Subcutaneous abdominal adipose tissue (tissue), 5 donors: Measurements from ENCODE around the gene CDK5RAP1.

Source experiments
- H3K27ac ChIP-seq: one replicate; pipeline ENCODE4 v1.7.0; 2013; ENCODE audit warnings: low read depth, mild to moderate bottlenecking, inconsistent platforms, low read length, moderate library complexity
- H3K27me3 ChIP-seq, 5 donors: one replicate each; pipeline ENCODE4 v1.7.0; 2013; ENCODE audit warnings: low read length in 5 of 5, inconsistent platforms in 1 of 5; ENCODE audit not compliant: control insufficient read depth in 5 of 5, insufficient read depth in 4 of 5
- H3K36me3 ChIP-seq, 5 donors: one replicate each; pipeline ENCODE4 v1.7.0; 2013; ENCODE audit warnings: low read length in 5 of 5; ENCODE audit not compliant: control insufficient read depth in 5 of 5, insufficient read depth in 5 of 5
- H3K4me1 ChIP-seq, 5 donors: one replicate each; pipeline ENCODE4 v1.7.0; 2013; ENCODE audit warnings: low read length in 5 of 5, mild to moderate bottlenecking in 3 of 5, moderate library complexity in 1 of 5; ENCODE audit not compliant: control insufficient read depth in 5 of 5, insufficient read depth in 5 of 5
- H3K4me3 ChIP-seq, 5 donors: one replicate each; pipeline ENCODE4 v1.7.0; 2013; ENCODE audit warnings: low read length in 5 of 5, low read depth in 1 of 5
- H3K9ac ChIP-seq, 5 donors: one replicate each; pipeline ENCODE4 v1.7.0; 2013; ENCODE audit warnings: low read length in 5 of 5, mild to moderate bottlenecking in 4 of 5, moderate library complexity in 3 of 5
- H3K9me3 ChIP-seq, 5 donors: one replicate each; pipeline ENCODE4 v1.7.0; 2013; ENCODE audit warnings: low read length in 5 of 5; ENCODE audit not compliant: control insufficient read depth in 5 of 5
- donor health status: healthy.
- donor health status: healthy.
- donor health status: healthy.
- donor health status: healthy.
- donor health status: healthy.

Gene CDK5RAP1

DNA sequence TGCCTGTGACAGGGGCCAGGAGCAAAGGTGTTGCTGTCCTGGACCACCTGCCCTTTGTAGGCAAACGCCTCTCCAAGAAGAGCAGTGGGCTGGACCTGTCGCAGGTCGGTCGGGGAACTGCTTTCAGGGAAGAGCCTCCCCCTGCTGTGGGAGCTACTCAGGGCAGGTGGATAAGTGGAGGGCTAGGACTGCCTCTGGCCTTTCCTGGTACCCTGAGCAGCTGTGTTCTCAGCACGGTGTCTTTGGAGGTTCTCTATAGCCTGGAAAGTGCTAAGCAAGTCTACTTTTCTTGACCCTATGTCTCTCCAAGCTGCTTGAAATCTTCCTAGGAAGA is 83.3 kb downstream of the CDK5RAP1 start:
- Histone ChIP-seq H3K9ac (no peak overlapping the region), H3K36me3 (no peaks in the 10 kb centered on the region), H3K4me3 (no peak overlapping the region), H3K9me3 (peaks cover 0 to 2% (median 0%) of the 10 kb centered on the region in 5 donors), H3K4me1 (no peaks in the 10 kb centered on the region), H3K27me3 (peaks cover 12 to 35% (median 30%) of the 10 kb centered on the region in 5 donors), H3K27ac (no peak overlapping the region)

DNA sequence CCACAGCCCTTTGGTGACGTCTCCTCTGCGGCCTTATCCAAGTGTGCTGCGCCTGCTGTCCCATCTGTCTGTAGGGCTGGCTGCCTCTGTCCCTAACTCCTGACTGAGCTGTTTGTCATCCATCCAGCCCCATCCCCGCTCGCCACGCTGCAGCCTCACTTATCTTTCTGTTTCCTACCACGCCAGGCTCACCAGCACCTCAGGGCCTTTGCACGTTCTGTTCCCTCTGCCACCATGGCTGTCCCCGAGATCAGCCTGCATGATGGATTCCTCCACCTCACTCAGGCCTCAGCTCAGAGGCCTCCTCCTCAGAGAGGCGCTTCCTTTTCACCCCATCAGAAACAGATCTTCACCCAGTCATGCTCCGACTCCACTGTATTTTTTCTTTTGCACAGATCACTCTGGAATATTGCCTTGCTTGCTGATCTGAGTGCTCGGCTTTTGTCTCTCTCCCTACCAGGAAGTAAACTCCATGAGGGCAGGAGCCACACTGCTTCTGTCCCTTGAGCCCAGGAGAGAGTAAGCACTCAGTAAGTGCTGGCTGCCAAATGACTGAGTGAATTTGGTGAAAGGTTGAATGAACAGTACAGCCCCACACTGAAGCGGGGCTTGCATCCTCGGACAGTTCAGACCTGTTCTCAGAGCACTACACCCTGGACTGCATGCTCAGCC is 83.8 kb downstream of the CDK5RAP1 start:
- Histone ChIP-seq H3K27ac (no peak overlapping the region), H3K9me3 (peaks cover 0 to 2% (median 0%) of the 10 kb centered on the region in 5 donors), H3K9ac (no peak overlapping the region), H3K4me3 (no peak overlapping the region), H3K4me1 (no peaks in the 10 kb centered on the region), H3K27me3 (peaks cover 12 to 33% (median 29%) of the 10 kb centered on the region in 5 donors), H3K36me3 (no peaks in the 10 kb centered on the region)

GRCh38 chr20:33316958-33317357 is 84.4 kb downstream of the CDK5RAP1 start:
- no peaks in the 10 kb centered on the region for H3K36me3 ChIP-seq

GRCh38 chr20:33316343-33316742 is 85.0 kb downstream of the CDK5RAP1 start:
- peaks cover 0 to 2% (median 0%) of the 10 kb centered on the region in 5 donors for H3K9me3 ChIP-seq
- no peak overlapping the region for H3K9ac ChIP-seq
- peaks cover 12 to 29% (median 26%) of the 10 kb centered on the region in 5 donors for H3K27me3 ChIP-seq
- H3K4me3 ChIP-seq: no peak overlapping the region
- no peaks in the 10 kb centered on the region for H3K36me3 ChIP-seq
- no peaks in the 10 kb centered on the region for H3K4me1 ChIP-seq
- no peak overlapping the region for H3K27ac ChIP-seq

More at GRCh38 chr20:33316958-33317357, 84.4 kb downstream of the CDK5RAP1 start:
- Histone ChIP-seq H3K27ac (no peak overlapping the region), H3K4me1 (no peaks in the 10 kb centered on the region), H3K9ac (no peak overlapping the region), H3K27me3 (peaks cover 12 to 33% (median 26%) of the 10 kb centered on the region in 5 donors), H3K9me3 (peaks cover 0 to 2% (median 0%) of the 10 kb centered on the region in 5 donors), H3K4me3 (no peak overlapping the region)

- peaks cover 0 to 2% (median 0%) of the 10 kb centered on the region in 5 donors for H3K9me3 ChIP-seq
- no peak overlapping the region for H3K4me3 ChIP-seq
- H3K27me3 ChIP-seq: peaks cover 12 to 27% (median 17%) of the 10 kb centered on the region in 5 donors
- H3K36me3 ChIP-seq: no peaks in the 10 kb centered on the region
- no peak overlapping the region for H3K9ac ChIP-seq
- H3K27ac ChIP-seq: no peak overlapping the region
- peaks cover 0 to 6% (median 0%) of the 10 kb centered on the region in 5 donors for H3K4me1 ChIP-seq
These were observed 87.5 kb downstream of the CDK5RAP1 start for GRCh38 chr20:33313686-33314314.

- Histone ChIP-seq H3K27me3 (peaks cover 7 to 16% (median 13%) of the 10 kb centered on the region in 5 donors), H3K9ac (no peak overlapping the region), H3K4me3 (no peak overlapping the region), H3K4me1 (peaks cover 0 to 6% (median 0%) of the 10 kb centered on the region in 5 donors), H3K9me3 (no peaks in the 10 kb centered on the region), H3K27ac (no peak overlapping the region), H3K36me3 (no peaks in the 10 kb centered on the region)
These were observed 88.7 kb downstream of the CDK5RAP1 start for GRCh38 chr20:33312583-33312982.

GRCh38 chr20:33311996-33312395 is 89.3 kb downstream of the CDK5RAP1 start:
- Histone ChIP-seq H3K9ac (no peak overlapping the region), H3K4me1 (peaks cover 0 to 6% (median 0%) of the 10 kb centered on the region in 5 donors), H3K27ac (no peak overlapping the region), H3K9me3 (no peaks in the 10 kb centered on the region), H3K27me3 (peaks cover 4 to 11% (median 8%) of the 10 kb centered on the region in 5 donors), H3K4me3 (no peak overlapping the region), H3K36me3 (no peaks in the 10 kb centered on the region)

DNA sequence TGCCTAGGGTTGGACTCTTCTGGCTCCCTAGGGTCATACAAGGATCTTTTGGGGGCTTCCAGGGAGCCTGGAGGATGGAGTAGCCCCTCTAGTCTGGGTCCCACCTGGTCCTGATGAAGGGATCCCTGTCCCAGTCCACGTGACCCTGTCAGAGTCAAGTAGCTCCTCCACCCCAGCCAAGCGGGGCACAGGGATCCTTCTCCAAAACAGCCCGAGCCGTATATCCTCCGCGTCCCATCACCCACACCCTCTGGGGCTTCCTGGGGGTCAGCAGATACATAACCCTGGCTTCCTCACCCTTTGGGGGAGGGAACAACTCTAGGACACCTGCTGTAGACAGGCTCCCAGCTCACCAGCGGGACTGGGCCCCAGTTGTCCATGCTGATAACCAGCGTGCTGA is 90.3 kb downstream of the CDK5RAP1 start:
- no peak overlapping the region for H3K27ac ChIP-seq
- H3K27me3 ChIP-seq: peaks cover 0 to 12% (median 2%) of the 10 kb centered on the region in 5 donors
- no peaks in the 10 kb centered on the region for H3K36me3 ChIP-seq
- no peaks in the 10 kb centered on the region for H3K9me3 ChIP-seq
- no peak overlapping the region for H3K9ac ChIP-seq
- H3K4me3 ChIP-seq: no peak overlapping the region
- peaks cover 0 to 6% (median 0%) of the 10 kb centered on the region in 5 donors for H3K4me1 ChIP-seq

DNA sequence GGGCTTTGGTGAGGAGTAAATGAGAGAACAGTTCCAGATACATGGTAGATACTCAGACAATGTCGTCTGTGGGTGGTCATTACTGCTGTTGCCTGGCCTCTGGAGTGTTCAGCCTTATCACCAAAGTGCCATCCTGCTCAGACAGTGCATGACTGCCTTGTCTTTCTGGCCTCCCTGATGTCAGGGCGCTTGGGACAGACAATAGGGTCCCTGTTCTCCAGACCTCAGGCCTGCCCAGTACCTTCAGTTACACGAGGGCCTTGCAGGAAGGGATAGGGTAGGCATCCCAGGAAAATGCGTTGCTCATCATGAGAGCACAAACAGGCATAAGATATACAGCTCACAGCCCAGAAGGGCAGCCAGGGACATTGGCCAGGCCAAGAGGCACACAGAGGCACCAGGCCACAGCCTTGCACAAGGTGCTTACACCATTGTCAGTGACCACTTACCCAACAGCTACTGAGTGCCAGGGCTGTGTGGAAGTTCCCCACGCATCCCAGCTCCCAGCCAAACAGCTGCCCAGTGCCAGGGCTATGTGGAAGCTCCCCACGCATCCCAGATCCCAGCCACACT is 90.9 kb downstream of the CDK5RAP1 start:
- peaks cover 0 to 14% (median 2%) of the 10 kb centered on the region in 5 donors for H3K27me3 ChIP-seq

DNA sequence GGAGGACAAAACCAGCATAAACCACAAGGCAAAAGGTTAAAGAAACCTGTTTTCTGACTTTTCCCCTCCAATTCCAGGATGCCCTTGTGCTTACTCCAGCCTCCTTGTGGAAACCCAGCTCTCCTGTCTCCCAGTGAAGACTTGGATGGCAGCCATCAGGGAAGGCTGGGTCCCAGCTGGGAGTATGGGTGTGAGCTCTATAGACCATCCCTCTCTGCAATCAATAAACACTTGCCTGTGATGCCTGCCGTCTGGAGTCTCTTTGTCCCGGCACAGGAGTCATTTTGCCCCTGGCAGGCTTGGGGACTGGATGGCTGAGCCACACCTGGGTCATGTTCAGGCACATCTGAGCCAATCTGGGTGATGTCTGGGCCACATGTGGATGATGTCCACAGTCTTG is 91.7 kb downstream of the CDK5RAP1 start:
- no peak overlapping the region for H3K27ac ChIP-seq
- H3K9me3 ChIP-seq: no peaks in the 10 kb centered on the region
- no peak overlapping the region for H3K9ac ChIP-seq
- H3K4me3 ChIP-seq: no peak overlapping the region
- peaks cover 0 to 6% (median 0%) of the 10 kb centered on the region in 5 donors for H3K4me1 ChIP-seq
- H3K27me3 ChIP-seq: peaks cover 0 to 10% (median 1%) of the 10 kb centered on the region in 5 donors
- no peaks in the 10 kb centered on the region for H3K36me3 ChIP-seq

More for the DNA sequence above, 90.9 kb downstream of the CDK5RAP1 start:
- H3K9ac ChIP-seq: no peak overlapping the region
- no peak overlapping the region for H3K27ac ChIP-seq
- H3K36me3 ChIP-seq: no peaks in the 10 kb centered on the region
- no peaks in the 10 kb centered on the region for H3K9me3 ChIP-seq
- no peak overlapping the region for H3K4me3 ChIP-seq
- peaks cover 0 to 6% (median 0%) of the 10 kb centered on the region in 5 donors for H3K4me1 ChIP-seq
